Urinary bladder (tissue), 4 donors: ENCODE data around the gene PDE3B. TPM values are rescaled to one million over a fixed set of nuclear protein-coding genes. Genes with fewer than 3 reads are reported as not detected.
"Not testable (repeated sequence)": the region's sequence is repeated elsewhere in the genome, so short reads cannot be mapped to it uniquely, and the experiment has no call there.

Source experiments
- DNase-seq: peaks from one replicate; pipeline ENCODE4 v3.0.0-alpha.2; 2015; ENCODE audit errors: extremely low spot score
- H3K27ac ChIP-seq: one replicate; pipeline ENCODE4 v1.5.1; 2013; ENCODE audit warnings: low read depth, mild to moderate bottlenecking, moderate library complexity
- H3K36me3 ChIP-seq: one replicate; pipeline ENCODE4 v1.6.1; 2013; ENCODE audit warnings: mild to moderate bottlenecking, moderate library complexity; ENCODE audit not compliant: insufficient read depth
- H3K4me1 ChIP-seq: one replicate; pipeline ENCODE4 v1.6.1; 2013; ENCODE audit warnings: mild to moderate bottlenecking, moderate library complexity; ENCODE audit not compliant: insufficient read depth
- H3K4me3 ChIP-seq: one replicate; pipeline ENCODE4 v1.5.1; 2013; ENCODE audit warnings: low read depth, low read length
- WGBS: extraction: QIAGEN DNeasy Blood & Tissue Kit; methylation state at CpG from one replicate; pipeline ENCODE4 v1.1.7; 2013; 5-methylcytosine and 5-hydroxymethylcytosine counted together
- polyA plus RNA-seq: library from polyadenylated mRNA; stranded (reverse); fragments of 200-250 nt; gene quantifications from one replicate; pipeline ENCODE4 v1.2.3, GENCODE V29; 2013
- total RNA-seq: library from RNA; depleted of rRNA; stranded (reverse); fragments of >200 nt; gene quantifications from one replicate; pipeline ENCODE4 v1.2.3, GENCODE V29; 2014
- donor health status: healthy with polysubstance abuse.
- donor health status: healthy.

PDE3B gene
- total and polyA plus RNA-seq, 2 donors: 17.7 to 40.6 TPM

GRCh38 chr11:14625586-14626205 is 17.9 kb upstream of the PDE3B start:
- H3K4me1 ChIP-seq: no peaks in the 10 kb centered on the region
- DNase-seq: no peak
- no peak overlapping the region for H3K27ac ChIP-seq
- WGBS: 41% methylated on average over 3 of the region's 3 CpGs
- H3K4me3 ChIP-seq: no peak overlapping the region
- no peaks in the 10 kb centered on the region for H3K36me3 ChIP-seq

- Histone ChIP-seq H3K4me1 (no peaks in the 10 kb centered on the region), H3K36me3 (no peaks in the 10 kb centered on the region), H3K4me3 (no peak overlapping the region), H3K27ac (no peak overlapping the region)
- 64% methylated on average over 3 of the region's 3 CpGs for WGBS
- no peak for DNase-seq
Measured at GRCh38 chr11:14626650-14627049, 17.0 kb upstream of the PDE3B start.

GRCh38 chr11:14633506-14634224 is 9.9 kb upstream of the PDE3B start:
- H3K36me3 ChIP-seq, DNase-seq, H3K4me3 ChIP-seq, H3K27ac ChIP-seq, H3K4me1 ChIP-seq: not testable (repeated sequence)
- 83% methylated on average over 19 of the region's 26 CpGs for WGBS

- Histone ChIP-seq H3K27ac (no peak overlapping the region), H3K4me1 (no peaks in the 10 kb centered on the region), H3K4me3 (no peak overlapping the region), H3K36me3 (no peaks in the 10 kb centered on the region)
- 13% methylated on average over 1 of the region's 1 CpG for WGBS
- DNase-seq: no peak
Measured at GRCh38 chr11:14634813-14635212, 8.8 kb upstream of the PDE3B start.

- Histone ChIP-seq H3K4me1 (no peaks in the 10 kb centered on the region), H3K27ac (no peak overlapping the region), H3K36me3 (no peaks in the 10 kb centered on the region), H3K4me3 (no peak overlapping the region)
- 21% methylated on average over 1 of the region's 1 CpG for WGBS
- no peak for DNase-seq
Measured at GRCh38 chr11:14635546-14635945, 8.1 kb upstream of the PDE3B start.

GRCh38 chr11:14636119-14636518 is 7.5 kb upstream of the PDE3B start:
- DNase-seq: no peak
- Histone ChIP-seq H3K4me3 (no peak overlapping the region), H3K27ac (no peak overlapping the region), H3K4me1 (no peaks in the 10 kb centered on the region), H3K36me3 (no peaks in the 10 kb centered on the region)
- 62% methylated on average over 1 of the region's 1 CpG for WGBS

GRCh38 chr11:14637868-14638409 is 5.7 kb upstream of the PDE3B start:
- no peaks in the 10 kb centered on the region for H3K4me1 ChIP-seq
- 90% methylated on average over 5 of the region's 5 CpGs for WGBS
- H3K4me3 ChIP-seq: no peak overlapping the region
- DNase-seq: no peak
- H3K27ac ChIP-seq: no peak overlapping the region
- H3K36me3 ChIP-seq: no peaks in the 10 kb centered on the region

- no peak for DNase-seq
- 60% methylated on average over 4 of the region's 4 CpGs for WGBS
- Histone ChIP-seq H3K27ac (no peak overlapping the region), H3K4me3 (no peak overlapping the region), H3K36me3 (no peaks in the 10 kb centered on the region), H3K4me1 (no peaks in the 10 kb centered on the region)
Measured at GRCh38 chr11:14638561-14638960, 5.0 kb upstream of the PDE3B start.

- H3K27ac ChIP-seq: no peak overlapping the region
- no peaks in the 10 kb centered on the region for H3K36me3 ChIP-seq
- WGBS: 78% methylated on average over 4 of the region's 4 CpGs
- no peak overlapping the region for H3K4me3 ChIP-seq
- no peak for DNase-seq
- no peaks in the 10 kb centered on the region for H3K4me1 ChIP-seq
Measured at GRCh38 chr11:14641801-14642200, 1.8 kb upstream of the PDE3B start.

GRCh38 chr11:14642453-14642852 is 1.2 kb upstream of the PDE3B start:
- H3K4me3 ChIP-seq: no peak overlapping the region
- H3K27ac ChIP-seq: no peak overlapping the region
- H3K4me1 ChIP-seq: no peaks in the 10 kb centered on the region

GRCh38 chr11:14642873-14643696 is 519 bp upstream of the PDE3B start:
- no peaks in the 10 kb centered on the region for H3K4me1 ChIP-seq
- H3K4me3 ChIP-seq: peak overlapping the region; percentile 80
- H3K27ac ChIP-seq: peak overlapping the region; percentile 49
- WGBS: 26% methylated on average over 52 of the region's 52 CpGs
- no peak for DNase-seq
- no peaks in the 10 kb centered on the region for H3K36me3 ChIP-seq

More at GRCh38 chr11:14642453-14642852, 1.2 kb upstream of the PDE3B start:
- H3K36me3 ChIP-seq: no peaks in the 10 kb centered on the region
- WGBS: 79% methylated on average over 5 of the region's 5 CpGs
- no peak for DNase-seq

GRCh38 chr11:14644226-14645014 is 816 bp downstream of the PDE3B start:
- Histone ChIP-seq H3K36me3 (no peaks in the 10 kb centered on the region), H3K4me3 (peak overlapping the region; percentile 80), H3K4me1 (no peaks in the 10 kb centered on the region), H3K27ac (peak overlapping the region; percentile 80)
- DNase-seq: no peak
- WGBS: under 1% methylated on average over 65 of the region's 65 CpGs
